22Rv1 (cell line): ENCODE results near the gene MRPL27.

Source experiments
- ZFX ChIP-seq: fragments of 450-650 bp; IDR thresholded peaks from 2 replicates; pipeline ENCODE4 v1.6.1; 2017; ENCODE audit warnings: antibody characterized with exemption, borderline replicate concordance
- TF ChIP-seq, protein P1 (sequence below): fragments of 450-650 bp; IDR thresholded peaks from 2 replicates; pipeline ENCODE4 v1.5.1; 2017; ENCODE audit warnings: mild to moderate bottlenecking

GRCh38 chr17:50345432-50346312 is 27.3 kb downstream of the MRPL27 start, which contains the start of gene XYLT2:
- TF ChIP-seq, protein P1, sequence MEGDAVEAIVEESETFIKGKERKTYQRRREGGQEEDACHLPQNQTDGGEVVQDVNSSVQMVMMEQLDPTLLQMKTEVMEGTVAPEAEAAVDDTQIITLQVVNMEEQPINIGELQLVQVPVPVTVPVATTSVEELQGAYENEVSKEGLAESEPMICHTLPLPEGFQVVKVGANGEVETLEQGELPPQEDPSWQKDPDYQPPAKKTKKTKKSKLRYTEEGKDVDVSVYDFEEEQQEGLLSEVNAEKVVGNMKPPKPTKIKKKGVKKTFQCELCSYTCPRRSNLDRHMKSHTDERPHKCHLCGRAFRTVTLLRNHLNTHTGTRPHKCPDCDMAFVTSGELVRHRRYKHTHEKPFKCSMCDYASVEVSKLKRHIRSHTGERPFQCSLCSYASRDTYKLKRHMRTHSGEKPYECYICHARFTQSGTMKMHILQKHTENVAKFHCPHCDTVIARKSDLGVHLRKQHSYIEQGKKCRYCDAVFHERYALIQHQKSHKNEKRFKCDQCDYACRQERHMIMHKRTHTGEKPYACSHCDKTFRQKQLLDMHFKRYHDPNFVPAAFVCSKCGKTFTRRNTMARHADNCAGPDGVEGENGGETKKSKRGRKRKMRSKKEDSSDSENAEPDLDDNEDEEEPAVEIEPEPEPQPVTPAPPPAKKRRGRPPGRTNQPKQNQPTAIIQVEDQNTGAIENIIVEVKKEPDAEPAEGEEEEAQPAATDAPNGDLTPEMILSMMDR, result no peak
- TF ChIP-seq ZFX, result no peak
